OCI-LY3 (cell line): ENCODE results near the gene SPECC1L.

Experiments
- H2AFZ ChIP-seq: fragments of 200-600, 300-600 bp; shearing (Covaris generic); 2 replicates; pipeline ENCODE4 v1.6.0; 2014; ENCODE audit warnings: antibody characterized with exemption, low read depth, low read length
- H3K27ac ChIP-seq: fragments of 200-600, 300-600 bp; sonication (generic); 2 replicates; pipeline ENCODE4 v1.5.1; 2014; ENCODE audit warnings: mild to moderate bottlenecking, low read length, moderate library complexity, mixed read lengths
- H3K27me3 ChIP-seq: fragments of 200-600, 300-600 bp; sonication (generic); 2 replicates; pipeline ENCODE4 v1.6.1; 2014; ENCODE audit warnings: low read depth, low read length, mixed read lengths
- H3K36me3 ChIP-seq: fragments of 200-600, 300-600 bp; sonication (generic); replicated peaks from 2 replicates; pipeline ENCODE3; 2014; ENCODE audit warnings: low read depth, low read length, mixed read lengths
- H3K4me1 ChIP-seq: fragments of 300-600, 200-600 bp; sonication (generic); 2 replicates; pipeline ENCODE4 v1.6.1; 2014; ENCODE audit warnings: low read length, mixed read lengths
- H3K4me2 ChIP-seq: fragments of 200-600, 300-600 bp; sonication (generic); 2 replicates; pipeline ENCODE4 v1.6.1; 2014; ENCODE audit warnings: low read length, mixed read lengths
- H3K4me3 ChIP-seq: fragments of 300-600, 200-600 bp; sonication (generic); 2 replicates; pipeline ENCODE4 v1.5.1; 2014; ENCODE audit warnings: antibody characterized with exemption, mild to moderate bottlenecking, low read length, moderate library complexity
- H3K79me2 ChIP-seq: fragments of 300-600, 200-600 bp; shearing (Covaris generic); 2 replicates; pipeline ENCODE4 v1.6.1; 2014; ENCODE audit warnings: mild to moderate bottlenecking, low read length, mixed read lengths
- H3K9ac ChIP-seq: fragments of 300-600, 200-600 bp; shearing (Covaris generic); 2 replicates; pipeline ENCODE4 v1.6.0; 2014; ENCODE audit warnings: mild to moderate bottlenecking, low read length, moderate library complexity
- H3K9me3 ChIP-seq: fragments of 200-600, 300-600 bp; shearing (Covaris generic); 2 replicates; pipeline ENCODE4 v1.6.1; 2014; ENCODE audit warnings: low read length, mixed read lengths; ENCODE audit not compliant: insufficient read depth
- H4K20me1 ChIP-seq: fragments of 200-600, 300-600 bp; sonication (generic); 2 replicates; pipeline ENCODE4 v1.6.1; 2016; ENCODE audit warnings: low read length, mixed read lengths; ENCODE audit not compliant: insufficient read depth
- EZH2phosphoT487 ChIP-seq: fragments of 200-600 bp; shearing (Covaris generic); IDR thresholded peaks from 2 replicates; pipeline ENCODE4 v1.6.1; 2018; ENCODE audit warnings: antibody characterized with exemption, mixed run types, low read depth
- TF ChIP-seq, protein P1 (sequence below): fragments of 200-600, 300-600 bp; sonication (generic); IDR thresholded peaks from 2 replicates; pipeline ENCODE4 v1.5.1; 2014; ENCODE audit warnings: antibody characterized with exemption, low read length, low read depth

The SPECC1L gene

DNA sequence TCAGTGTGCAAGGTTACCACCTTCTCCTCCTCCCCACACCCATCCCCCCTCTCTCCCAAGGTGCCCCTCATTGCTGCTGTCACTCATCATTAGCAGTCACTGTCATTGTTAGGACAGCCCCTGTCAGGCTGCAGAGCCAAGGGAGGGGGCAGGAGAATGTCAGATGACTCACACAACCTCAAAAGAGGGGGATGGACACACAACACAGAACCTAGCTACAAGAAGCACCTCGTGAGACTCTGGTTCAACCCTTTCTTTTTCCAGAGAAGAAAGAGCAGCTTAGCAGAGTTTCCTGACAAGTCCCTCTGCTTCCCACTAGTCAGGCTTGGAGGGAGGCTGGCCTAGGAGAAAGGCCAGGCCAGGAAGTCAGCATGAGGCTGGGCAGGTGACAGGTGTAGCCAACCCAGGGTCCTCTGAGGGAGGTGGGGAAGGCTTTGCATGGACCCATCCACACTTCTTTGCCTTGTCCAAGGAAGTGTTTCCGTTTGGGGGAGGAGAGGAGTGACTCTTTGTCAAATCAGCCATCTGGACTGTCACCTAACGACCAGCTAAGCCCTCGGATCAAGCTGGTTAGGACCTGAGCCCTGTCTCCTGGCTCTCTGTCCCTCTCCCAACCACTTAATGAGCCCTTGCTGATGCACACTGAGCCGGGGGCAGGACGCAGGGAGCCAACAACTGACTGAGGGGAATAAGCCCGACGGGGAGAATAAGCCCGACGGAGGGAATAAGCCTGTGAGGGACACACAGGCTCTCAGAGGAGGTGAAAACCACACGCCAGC, 175.0 kb downstream of the SPECC1L start:
- Histone ChIP-seq H3K4me3 (no peak overlapping the region), H3K79me2 (no peaks in the 10 kb centered on the region), H3K27ac (no peak overlapping the region), H3K4me1 (peaks cover 10% of the 10 kb centered on the region; the same call in 1 of the 2 replicates), H4K20me1 (no peaks in the 10 kb centered on the region), H3K9me3 (no peaks in the 10 kb centered on the region), H3K27me3 (no peaks in the 10 kb centered on the region), H3K4me2 (no peak overlapping the region), H3K9ac (no peak overlapping the region), H2AFZ (no peak overlapping the region), H3K36me3 (no peaks in the 10 kb centered on the region)
- no peak for TF ChIP-seq EZH2phosphoT487
- TF ChIP-seq, protein P1, sequence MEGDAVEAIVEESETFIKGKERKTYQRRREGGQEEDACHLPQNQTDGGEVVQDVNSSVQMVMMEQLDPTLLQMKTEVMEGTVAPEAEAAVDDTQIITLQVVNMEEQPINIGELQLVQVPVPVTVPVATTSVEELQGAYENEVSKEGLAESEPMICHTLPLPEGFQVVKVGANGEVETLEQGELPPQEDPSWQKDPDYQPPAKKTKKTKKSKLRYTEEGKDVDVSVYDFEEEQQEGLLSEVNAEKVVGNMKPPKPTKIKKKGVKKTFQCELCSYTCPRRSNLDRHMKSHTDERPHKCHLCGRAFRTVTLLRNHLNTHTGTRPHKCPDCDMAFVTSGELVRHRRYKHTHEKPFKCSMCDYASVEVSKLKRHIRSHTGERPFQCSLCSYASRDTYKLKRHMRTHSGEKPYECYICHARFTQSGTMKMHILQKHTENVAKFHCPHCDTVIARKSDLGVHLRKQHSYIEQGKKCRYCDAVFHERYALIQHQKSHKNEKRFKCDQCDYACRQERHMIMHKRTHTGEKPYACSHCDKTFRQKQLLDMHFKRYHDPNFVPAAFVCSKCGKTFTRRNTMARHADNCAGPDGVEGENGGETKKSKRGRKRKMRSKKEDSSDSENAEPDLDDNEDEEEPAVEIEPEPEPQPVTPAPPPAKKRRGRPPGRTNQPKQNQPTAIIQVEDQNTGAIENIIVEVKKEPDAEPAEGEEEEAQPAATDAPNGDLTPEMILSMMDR = no peak

- Histone ChIP-seq H3K9ac (no peak overlapping the region), H4K20me1 (no peaks in the 10 kb centered on the region), H3K27me3 (no peaks in the 10 kb centered on the region), H3K36me3 (no peaks in the 10 kb centered on the region), H3K9me3 (no peaks in the 10 kb centered on the region), H3K27ac (no peak overlapping the region), H2AFZ (no peak overlapping the region), H3K4me3 (no peak overlapping the region), H3K79me2 (no peaks in the 10 kb centered on the region), H3K4me2 (no peak overlapping the region), H3K4me1 (peaks cover 10% of the 10 kb centered on the region; the same call in 1 of the 2 replicates)
- TF ChIP-seq EZH2phosphoT487 = no peak
- TF ChIP-seq, protein P1 = no peak
These were observed 175.6 kb downstream of the SPECC1L start for GRCh38 chr22:24446260-24446611.

DNA sequence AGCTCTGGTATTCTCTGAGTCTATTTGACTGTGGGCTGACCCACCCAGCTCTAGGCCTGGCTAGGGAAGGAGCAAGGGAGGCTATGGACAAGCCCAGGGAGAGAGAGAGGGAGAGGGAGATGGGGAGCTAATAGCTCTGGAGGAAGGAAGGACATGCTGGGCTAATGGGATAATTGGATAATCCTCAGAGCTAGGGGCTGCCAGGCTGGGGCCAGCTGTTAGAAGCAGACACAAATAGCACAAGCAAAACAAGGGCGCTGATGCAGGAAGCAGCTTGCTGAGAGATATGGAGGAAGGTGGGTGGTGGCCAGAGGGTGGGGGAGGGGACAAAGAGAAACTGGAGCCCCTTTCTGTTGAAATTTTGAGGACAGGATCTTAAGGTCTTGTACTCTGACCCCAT, 180.0 kb downstream of the SPECC1L start:
- H3K9ac ChIP-seq = no peak overlapping the region
- no peak for TF ChIP-seq EZH2phosphoT487
- TF ChIP-seq, protein P1 = no peak
- no peaks in the 10 kb centered on the region for H3K36me3 ChIP-seq
- no peak overlapping the region for H3K4me3 ChIP-seq
- no peaks in the 10 kb centered on the region for H3K27me3 ChIP-seq
- no peaks in the 10 kb centered on the region for H3K79me2 ChIP-seq
- no peak overlapping the region for H2AFZ ChIP-seq
- no peaks in the 10 kb centered on the region for H3K4me1 ChIP-seq
- no peak overlapping the region for H3K4me2 ChIP-seq
- no peak overlapping the region for H3K27ac ChIP-seq
- no peaks in the 10 kb centered on the region for H3K9me3 ChIP-seq
- no peaks in the 10 kb centered on the region for H4K20me1 ChIP-seq

DNA sequence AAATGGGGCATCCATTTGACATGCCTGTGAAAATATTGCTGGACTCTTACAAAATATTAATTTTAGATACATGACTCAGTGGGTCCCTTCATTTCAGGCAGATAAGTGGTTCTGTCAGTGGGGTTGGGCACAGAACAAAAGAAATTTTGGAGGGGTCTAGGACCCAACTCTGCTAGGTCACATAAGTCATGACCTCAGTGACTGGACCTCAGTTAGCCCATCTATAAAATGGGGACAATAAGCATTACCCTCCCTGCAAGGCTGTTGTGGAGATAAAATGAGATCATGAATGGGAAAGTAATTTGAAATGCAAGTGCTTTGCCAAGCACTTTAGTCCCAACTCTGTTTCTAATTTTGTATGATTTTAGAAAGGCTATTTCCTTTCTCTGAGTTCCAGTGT, 180.5 kb downstream of the SPECC1L start:
- TF ChIP-seq, protein P1 = no peak
- no peak for TF ChIP-seq EZH2phosphoT487
- Histone ChIP-seq H3K4me1 (no peaks in the 10 kb centered on the region), H3K4me2 (no peak overlapping the region), H3K9ac (no peak overlapping the region), H3K9me3 (no peaks in the 10 kb centered on the region), H3K4me3 (no peak overlapping the region), H3K79me2 (no peaks in the 10 kb centered on the region), H3K36me3 (no peaks in the 10 kb centered on the region), H3K27me3 (no peaks in the 10 kb centered on the region), H2AFZ (no peak overlapping the region), H3K27ac (no peak overlapping the region), H4K20me1 (no peaks in the 10 kb centered on the region)
